ENCODE data around the gene FAM163A.
"Not testable (repeated sequence)": the region's sequence is repeated elsewhere in the genome, so short reads cannot be mapped to it uniquely, and the experiment has no call there.

FAM163A gene

GRCh38 chr1:179793281-179793680 lies 50.2 kb downstream of the FAM163A start:
- no peak for DNase-seq (ENCODE audit: low spot score)

GRCh38 chr1:179794146-179794545 lies 51.1 kb downstream of the FAM163A start:
- DNase-seq (ENCODE audit: low spot score), result no peak

DNA sequence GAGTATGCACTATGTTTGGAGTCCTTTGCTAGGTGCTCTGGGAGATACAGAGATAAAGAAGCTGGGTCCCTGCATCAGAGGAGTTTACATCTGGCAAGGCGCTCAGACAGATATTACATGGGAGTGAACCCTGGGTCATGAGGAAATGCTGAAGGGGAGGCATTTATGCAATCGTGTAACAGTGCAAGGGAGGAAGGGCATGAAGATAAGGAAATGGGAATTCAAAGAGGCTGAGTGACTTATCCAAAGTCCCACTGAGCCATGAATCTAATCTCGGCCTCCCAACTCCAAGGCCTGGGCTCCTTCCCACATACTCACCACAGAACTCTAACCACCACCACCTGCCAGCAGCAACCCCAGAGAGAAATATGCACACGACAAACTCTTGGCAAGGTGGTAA lies 51.6 kb downstream of the FAM163A start:
- DNase-seq (ENCODE audit: low spot score), result no peak

DNA sequence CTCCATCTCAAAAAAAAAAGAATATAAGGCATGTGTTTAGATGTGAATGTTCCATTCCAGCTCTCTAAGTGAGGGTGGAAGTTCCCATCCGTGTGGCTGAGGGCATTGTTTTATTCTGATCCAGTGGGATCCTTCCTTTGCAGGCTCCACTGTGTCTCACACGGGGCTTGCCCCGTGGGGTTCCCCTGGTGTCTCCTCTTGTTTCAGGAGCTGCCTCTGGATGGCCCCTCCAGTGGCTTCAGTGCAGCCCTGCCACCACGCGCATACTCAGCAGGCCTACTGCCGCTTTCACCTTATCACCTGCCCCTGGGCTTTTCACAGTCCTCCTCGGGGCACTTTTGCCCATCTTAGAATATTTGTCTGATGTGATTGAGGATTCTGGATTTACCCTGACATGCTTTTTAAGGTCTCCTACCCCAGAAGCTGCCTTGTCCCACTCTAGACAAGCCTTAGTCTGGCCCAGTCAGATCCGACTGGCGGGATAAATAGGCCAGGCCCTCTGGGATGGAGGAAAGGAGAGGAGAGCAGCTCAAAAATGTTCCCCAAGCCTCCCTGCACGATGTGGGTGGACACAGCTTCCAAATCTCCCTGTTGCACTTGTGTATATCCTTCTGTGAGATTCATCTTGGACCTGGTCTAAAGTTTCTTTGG lies 55.2 kb downstream of the FAM163A start:
- DNase-seq (ENCODE audit: low spot score), result no peak

GRCh38 chr1:179798864-179799516 lies 55.9 kb downstream of the FAM163A start:
- no peak for DNase-seq (ENCODE audit: low spot score)

DNA sequence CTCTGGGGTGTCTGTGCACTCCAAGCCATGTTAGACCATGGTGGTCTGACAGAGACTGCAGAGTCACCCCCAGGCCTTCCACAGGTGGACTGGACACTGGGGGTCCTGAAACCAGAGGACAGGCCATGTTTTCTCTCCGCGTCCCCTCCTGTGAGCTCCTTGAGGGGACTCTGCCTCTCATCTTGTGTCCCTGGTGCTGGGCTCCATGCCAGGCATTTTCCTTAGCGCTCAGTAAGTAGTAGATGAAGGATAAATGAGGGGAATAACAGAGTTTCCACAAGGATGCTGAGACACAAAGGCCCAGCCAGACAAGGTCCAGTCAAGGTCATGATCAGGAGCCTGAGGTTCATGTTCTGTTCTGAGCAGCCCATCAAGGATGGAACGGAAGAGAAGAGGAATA lies 57.4 kb downstream of the FAM163A start:
- DNase-seq (ENCODE audit: low spot score), result no peak

DNA sequence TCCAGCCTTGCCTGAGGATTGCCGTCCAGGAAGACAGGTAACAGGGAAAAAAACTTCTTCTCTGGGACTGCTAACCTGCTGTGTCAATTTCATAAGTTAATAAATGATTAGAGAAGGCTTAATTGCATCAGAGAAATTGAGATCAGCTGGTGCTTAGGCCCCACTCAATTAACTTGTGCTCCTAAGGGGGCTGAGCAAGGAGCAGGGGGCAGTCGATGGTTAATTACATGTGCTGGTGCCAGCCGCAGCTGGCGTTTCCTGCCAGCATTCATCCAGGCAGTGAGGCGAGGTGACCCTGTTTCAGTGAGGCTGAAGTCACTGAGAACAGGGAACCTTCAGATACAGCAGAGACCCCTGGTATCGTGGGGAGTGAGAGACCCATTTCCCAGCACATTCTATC lies 60.0 kb downstream of the FAM163A start:
- no peak for DNase-seq (ENCODE audit: low spot score)

DNA sequence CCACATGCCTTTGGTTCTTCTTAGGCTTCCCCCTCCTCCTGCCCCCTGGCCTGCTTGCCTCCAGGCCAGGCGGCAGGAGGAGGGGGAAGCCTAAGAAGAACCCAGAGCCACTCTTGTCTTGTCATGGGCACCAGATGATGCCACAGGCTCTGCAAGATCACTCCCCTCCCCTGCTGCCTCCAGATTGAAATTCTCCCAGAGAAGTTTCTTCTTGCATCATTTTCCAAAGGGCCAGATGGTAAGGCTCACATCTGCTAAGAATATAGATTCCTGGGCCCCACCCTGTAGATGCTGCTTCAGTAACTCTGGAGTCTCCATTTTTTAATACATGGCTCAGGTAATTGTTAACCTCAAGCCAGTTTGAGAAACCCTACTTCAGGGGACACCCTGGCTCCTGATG lies 60.8 kb downstream of the FAM163A start:
- no peak for DNase-seq (ENCODE audit: low spot score)

DNA sequence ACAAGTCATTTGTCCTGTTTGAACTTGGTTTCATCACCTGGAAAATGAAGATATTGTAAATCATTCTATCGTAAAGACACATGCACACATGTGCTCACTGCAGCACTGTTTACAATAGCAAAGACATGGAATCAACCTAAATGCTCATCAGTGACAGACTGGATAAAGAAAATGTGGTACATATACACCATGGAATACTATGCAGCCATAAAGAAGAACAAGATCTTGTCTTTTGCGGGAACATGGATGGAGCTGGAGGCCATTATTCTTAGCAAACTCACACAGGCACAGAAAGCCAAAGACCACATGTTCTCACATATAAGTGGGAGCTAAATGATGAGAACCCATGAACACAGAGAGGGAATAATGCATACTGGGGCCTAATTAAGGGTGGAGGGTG lies 61.3 kb downstream of the FAM163A start:
- not testable (repeated sequence) for DNase-seq (ENCODE audit: low spot score)

- no peak for DNase-seq (ENCODE audit: low spot score)
Measured at GRCh38 chr1:179805291-179806195, 62.5 kb downstream of the FAM163A start.

DNA sequence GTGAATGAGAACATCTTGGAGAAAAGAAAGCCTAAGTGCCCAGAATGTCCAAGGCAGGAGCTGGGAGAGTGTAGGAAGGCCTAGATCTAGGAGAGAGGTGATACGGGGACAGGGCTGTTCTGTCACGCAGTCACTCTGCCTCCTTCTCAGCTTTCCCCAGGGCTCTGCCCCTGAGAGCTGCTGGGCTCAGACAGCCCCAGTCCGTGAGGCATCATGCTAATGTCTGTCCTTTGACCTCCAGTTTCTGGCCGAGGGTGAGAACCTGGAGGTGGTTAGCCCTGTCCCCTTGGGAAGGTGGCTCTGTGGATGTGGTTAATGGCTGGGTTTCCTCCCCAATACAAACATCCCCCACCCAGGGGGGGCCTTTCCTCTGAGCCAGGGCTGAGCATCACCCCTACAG lies 63.2 kb downstream of the FAM163A start:
- no peak for DNase-seq (ENCODE audit: low spot score)

DNA sequence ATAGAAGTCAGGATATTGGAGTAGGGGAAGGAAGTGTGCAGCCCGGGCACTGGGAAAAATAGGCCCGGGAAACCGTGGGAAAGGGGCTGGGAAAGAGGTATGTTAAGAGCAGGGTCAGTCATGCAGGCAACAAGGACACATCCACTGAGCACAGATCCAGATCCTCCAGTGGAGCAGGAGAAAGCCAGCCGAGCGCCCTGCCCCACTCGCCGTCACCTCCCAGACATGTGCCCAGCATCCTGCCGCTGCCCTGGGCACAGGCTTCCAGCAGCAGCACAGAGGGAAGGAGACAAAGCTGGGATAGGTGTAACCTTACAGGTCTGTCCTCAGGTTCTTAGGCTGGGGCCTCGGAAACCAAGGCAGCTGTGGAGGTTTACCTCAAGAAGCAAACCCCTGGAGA lies 64.2 kb downstream of the FAM163A start:
- no peak for DNase-seq (ENCODE audit: low spot score)

DNA sequence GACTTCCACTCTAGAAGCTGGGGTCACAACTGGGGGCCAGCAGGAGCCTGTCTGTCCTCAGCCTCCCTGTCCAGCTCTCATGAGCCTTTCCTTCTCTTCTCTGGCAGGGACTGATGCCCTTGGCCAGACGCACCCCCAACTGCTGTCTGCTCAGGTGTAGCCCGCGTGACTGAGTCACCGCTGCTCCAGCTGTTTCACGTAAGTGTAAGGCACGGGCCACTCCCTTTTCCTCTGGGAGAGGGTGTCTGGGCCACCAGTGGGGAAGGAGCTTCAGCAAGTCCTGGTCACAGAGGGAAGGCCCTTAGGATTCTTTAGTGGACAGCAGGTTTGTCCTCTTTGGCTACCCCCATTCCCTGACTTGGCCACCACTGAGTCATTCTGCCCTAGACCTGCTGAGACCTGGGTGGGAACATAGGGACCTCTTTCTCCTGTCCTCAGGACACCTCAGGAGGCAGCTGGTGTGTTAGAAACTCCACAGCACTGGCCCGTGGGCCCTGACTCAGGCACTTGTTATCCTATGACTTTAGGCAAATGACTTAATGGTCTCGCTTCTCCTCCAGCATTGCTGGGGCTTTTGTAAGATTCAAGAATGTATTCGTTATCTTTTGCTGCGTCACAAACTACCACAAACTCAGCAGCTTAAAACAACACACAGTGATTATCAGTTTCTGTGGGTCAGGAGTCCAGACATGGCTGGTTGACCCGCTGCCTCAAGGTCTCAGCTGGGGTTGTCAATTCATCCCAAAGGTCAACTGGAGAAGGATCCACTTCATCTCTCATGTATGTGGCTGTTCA lies 64.8 kb downstream of the FAM163A start:
- DNase-seq (ENCODE audit: low spot score), result no peak

DNA sequence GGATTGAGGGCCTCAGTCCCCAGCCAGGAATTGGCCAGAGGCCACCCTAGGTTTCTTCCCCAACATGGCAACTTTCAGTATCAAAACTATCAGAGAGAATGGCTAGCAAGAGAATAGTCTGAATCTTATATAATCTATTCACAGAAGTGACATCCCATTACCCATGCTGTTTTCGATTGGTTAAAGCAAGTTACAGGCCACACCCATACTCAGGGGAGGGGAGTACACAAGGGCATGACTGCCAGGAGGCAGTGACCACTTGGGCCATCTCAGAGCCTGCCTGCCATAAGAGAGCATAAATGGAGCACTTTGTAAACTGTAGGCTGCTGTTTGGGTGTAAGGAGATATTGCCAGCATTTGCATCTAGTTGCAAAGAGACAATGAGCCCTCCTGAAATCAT lies 65.4 kb downstream of the FAM163A start:
- DNase-seq (ENCODE audit: low spot score), result no peak

- DNase-seq (ENCODE audit: low spot score), result peak; percentile 91
Measured at GRCh38 chr1:179809506-179810366, 66.6 kb downstream of the FAM163A start.

DNA sequence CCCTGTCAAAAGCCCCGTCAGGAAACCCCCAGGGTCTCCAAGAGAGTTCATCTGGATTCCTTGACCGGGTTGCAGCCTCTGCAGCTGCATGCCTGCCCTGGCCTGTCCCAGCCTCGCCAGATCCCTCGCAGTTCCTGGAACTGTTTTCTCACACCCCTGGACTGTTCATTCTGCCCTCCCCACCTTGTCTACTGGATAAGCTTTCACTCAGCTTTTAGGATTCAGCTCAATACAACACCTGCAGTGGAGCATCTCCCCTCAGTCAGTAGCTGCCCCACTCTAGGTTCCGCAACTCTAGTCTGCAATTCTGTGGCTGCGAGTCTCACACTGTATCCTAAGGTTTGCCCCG lies 67.2 kb downstream of the FAM163A start:
- no peak for DNase-seq (ENCODE audit: low spot score)

DNA sequence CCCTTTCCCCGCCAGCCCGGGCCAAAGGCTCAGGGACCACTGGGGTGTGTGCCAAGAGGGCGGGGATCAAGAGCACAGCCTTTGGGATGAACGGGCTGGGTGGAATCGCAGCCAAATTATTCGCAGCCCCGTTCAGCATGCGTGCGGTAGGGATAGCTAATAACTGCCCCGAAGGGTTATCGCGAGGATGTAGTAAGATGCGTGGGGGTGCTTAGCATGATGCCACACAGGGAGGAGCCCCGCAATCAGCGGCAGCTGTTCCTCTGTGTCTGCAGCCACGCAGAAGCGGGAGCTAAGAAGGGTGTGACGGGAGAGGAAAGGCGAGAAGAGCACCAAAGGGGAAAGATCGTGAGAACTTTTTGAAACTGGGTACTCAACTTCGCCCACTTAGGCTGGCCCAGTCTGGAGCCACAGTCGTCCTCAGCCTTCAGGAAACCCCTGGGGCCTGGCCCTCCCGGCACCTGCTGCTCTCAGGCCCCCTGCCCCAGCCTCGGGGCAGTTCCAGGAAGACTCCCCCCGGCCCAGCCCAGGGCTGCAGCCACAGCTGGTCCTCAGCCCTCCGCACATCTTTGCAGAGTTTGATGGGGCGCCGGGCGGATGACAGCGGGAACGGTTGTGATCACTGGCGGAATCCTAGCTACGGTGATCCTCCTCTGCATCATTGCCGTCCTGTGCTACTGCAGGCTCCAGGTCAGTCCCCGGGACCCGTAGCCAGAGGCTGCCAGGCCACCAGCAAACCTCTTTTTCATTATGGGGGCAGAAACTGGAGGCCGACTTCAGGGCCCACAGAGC lies 69.6 kb downstream of the FAM163A start:
- no peak for DNase-seq (ENCODE audit: low spot score)

DNA sequence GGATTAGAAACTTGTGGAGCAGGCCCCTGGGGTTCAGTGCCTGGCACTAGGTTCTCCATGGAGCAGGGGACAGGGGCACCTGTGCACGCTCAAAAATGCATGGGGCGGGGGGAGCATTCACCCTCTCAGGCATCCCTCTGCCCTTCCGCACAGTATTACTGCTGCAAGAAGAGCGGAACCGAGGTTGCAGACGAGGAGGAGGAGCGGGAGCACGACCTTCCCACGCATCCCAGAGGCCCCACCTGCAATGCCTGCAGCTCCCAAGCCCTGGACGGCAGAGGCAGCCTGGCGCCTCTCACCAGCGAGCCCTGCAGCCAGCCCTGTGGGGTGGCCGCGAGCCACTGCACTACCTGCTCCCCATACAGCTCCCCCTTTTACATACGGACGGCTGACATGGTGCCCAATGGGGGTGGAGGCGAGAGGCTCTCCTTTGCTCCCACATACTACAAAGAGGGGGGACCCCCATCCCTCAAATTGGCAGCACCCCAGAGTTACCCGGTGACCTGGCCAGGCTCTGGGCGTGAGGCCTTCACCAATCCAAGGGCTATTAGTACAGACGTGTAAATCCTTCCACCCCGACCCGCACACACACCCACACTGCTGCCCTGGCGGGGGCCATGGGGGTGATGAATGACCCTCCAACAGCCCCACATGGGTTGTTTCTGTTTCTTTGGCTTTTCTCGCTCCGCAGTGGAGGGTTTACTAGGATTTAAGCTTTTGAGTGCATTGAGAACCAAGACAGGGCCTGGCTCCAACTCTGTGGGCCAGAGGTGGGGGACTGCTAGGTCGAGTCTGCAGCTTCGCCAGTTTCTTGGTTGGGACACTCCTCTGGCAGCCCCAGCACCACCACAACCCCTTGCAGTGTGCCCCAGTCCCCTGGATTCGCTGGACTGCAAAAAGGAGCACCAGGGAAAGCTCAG lies 70.8 kb downstream of the FAM163A start:
- no peak for DNase-seq (ENCODE audit: low spot score)

DNA sequence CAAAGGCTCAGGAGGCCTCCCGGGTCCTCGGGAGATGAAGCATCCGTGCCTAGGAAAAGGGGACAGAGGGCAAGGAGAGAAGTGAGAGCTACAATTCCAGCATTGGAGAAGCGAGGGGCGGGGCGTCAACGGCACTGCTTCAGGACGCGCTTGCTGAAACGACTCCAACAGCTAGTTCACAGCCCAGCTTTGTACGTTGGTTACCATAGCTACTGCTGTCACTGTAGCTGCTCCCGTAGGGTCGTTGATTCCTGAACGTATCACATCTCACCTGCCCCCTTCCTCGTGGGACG lies 71.4 kb downstream of the FAM163A start:
- no peak for DNase-seq (ENCODE audit: low spot score)

DNA sequence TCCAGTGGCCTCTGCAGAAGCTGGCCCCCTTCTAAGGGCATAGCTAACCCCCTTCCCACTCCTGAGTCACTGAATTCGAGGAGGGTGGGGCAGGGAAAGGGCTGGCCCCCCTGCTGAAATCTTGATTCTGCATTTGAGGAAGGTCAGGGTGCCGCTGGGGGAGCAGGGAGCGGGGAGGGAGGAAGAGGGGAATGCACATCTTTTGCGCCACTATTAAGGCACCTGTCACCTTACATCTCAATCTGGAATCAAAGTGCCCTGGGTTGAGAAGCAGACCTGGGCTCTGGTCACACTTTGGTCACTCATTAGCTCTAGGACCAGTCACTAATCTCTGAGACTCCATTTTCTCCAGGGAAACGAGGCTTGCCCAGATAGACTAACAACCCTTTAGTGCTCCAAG lies 72.5 kb downstream of the FAM163A start:
- DNase-seq (ENCODE audit: low spot score), result no peak
